Natural killer cell (primary cell): ENCODE results near the gene ZNF830. TPM values are rescaled to one million over a fixed set of nuclear protein-coding genes. Genes with fewer than 3 reads are reported as not detected.

ENCODE experiments used
- ATAC-seq, 3 donors: fragments of 150-1000 bp in 2 of 3; fragments of 200-7000 bp in 1 of 3; cut with Tn5 transposase; 1 replicate in 1 of 3; 2 replicates in 2 of 3; pipeline ENCODE4 v1.10.0; 2021; ENCODE audit warnings: mild to moderate bottlenecking in 2 of 3, moderate library complexity in 2 of 3
- DNase-seq, 2 donors: peaks; one replicate each; pipeline versions ENCODE4 v3.0.0 to v3.0.0-alpha.2; 2013 to 2021; ENCODE audit warnings: mixed read lengths in 1 of 2
- H3K27ac ChIP-seq: one replicate; pipeline ENCODE4 v1.5.1; 2013; ENCODE audit warnings: mild to moderate bottlenecking, low read length
- H3K27me3 ChIP-seq: one replicate; pipeline ENCODE4 v1.6.1; 2013; ENCODE audit warnings: low read length; ENCODE audit not compliant: control insufficient read depth, insufficient read depth
- H3K36me3 ChIP-seq: one replicate; pipeline ENCODE4 v1.6.1; 2013; ENCODE audit warnings: low read length; ENCODE audit not compliant: control insufficient read depth, insufficient read depth
- H3K4me1 ChIP-seq: one replicate; pipeline ENCODE4 v1.6.1; 2013; ENCODE audit warnings: low read length; ENCODE audit not compliant: control insufficient read depth, insufficient read depth
- H3K4me3 ChIP-seq: one replicate; pipeline ENCODE4 v1.5.1; 2013; ENCODE audit warnings: low read length
- H3K9me3 ChIP-seq: one replicate; pipeline ENCODE4 v1.6.1; 2013; ENCODE audit warnings: low read length; ENCODE audit not compliant: control insufficient read depth, insufficient read depth
- H3K27ac Mint-ChIP-seq, 2 donors: one replicate each; pipeline ENCODE4 v1.8.0; 2022; ENCODE audit warnings: mild to moderate bottlenecking in 2 of 2, mixed read lengths in 2 of 2, moderate library complexity in 1 of 2
- H3K27me3 Mint-ChIP-seq, 2 donors: one replicate each; pipeline ENCODE4 v1.8.0; 2022; ENCODE audit warnings: low read depth in 2 of 2, mixed read lengths in 2 of 2
- H3K36me3 Mint-ChIP-seq: one replicate; pipeline ENCODE4 v1.8.0; 2022; ENCODE audit warnings: mixed read lengths
- H3K4me1 Mint-ChIP-seq, 2 donors: one replicate each; pipeline ENCODE4 v1.8.0; 2022; ENCODE audit warnings: mixed read lengths in 2 of 2
- H3K4me3 Mint-ChIP-seq: one replicate; pipeline ENCODE4 v1.8.0; 2022; ENCODE audit warnings: mild to moderate bottlenecking, moderate library complexity, mixed read lengths
- H3K9me3 Mint-ChIP-seq, 2 donors: one replicate each; pipeline ENCODE4 v1.8.0; 2022; ENCODE audit warnings: mixed read lengths in 2 of 2
- WGBS: methylation state at CpG from one replicate; pipeline ENCODE4 v1.1.7; 2013; ENCODE audit warnings: missing lambda C conversion rate; ENCODE audit not compliant: insufficient coverage; 5-methylcytosine and 5-hydroxymethylcytosine counted together
- intact Hi-C: fragments of 100-400 bp; cut with micrococcal nuclease; formaldehyde crosslinking; loops from one replicate; pipeline ENCODE4 v1.14.2; 2022
- total RNA-seq, 4 donors: library from RNA; stranded (reverse); fragments of 120-200 nt in 1 of 4; gene quantifications; one replicate each; pipeline versions ENCODE4 v1.2.3 to v1.2.4, GENCODE V29; 2013 to 2022
- TF ChIP-seq, protein P1 (sequence below): fragments of 200-600 bp; IDR thresholded peaks from one replicate; pipeline ENCODE4 v1.8.0; 2022; ENCODE audit warnings: antibody characterized with exemption

ZNF830 gene
- total RNA-seq, 3 donors from 2014 or later (not counting 1 experiment from before 2014, with no cell fraction given): 33.2 to 44.4 (median 34.3) TPM

DNA sequence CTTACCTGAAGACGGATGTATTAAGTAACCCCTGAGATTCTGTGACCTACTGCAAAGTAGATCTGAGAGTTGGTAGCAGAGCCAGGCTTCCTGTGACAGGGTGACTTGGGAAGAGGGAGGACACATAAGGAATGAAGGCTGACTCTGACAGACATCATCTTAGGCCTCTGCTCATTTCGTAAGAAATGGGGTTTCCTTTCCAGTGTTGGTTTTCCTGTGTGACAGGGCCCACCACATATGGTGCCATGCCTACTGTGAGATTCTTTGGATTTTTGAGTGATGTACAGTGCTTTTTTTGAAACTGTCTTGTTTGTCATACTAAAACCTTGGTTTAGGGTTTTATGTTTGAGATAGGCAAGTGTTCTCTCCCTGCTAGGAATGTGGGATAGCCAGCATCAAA, 31.7 kb downstream of the ZNF830 start:
- Histone ChIP-seq H3K9me3 (no peaks in the 10 kb centered on the region), H3K4me1 (peaks cover 26% of the 10 kb centered on the region), H3K36me3 (peaks cover 61% of the 10 kb centered on the region), H3K27me3 (no peaks in the 10 kb centered on the region), H3K27ac (no peak overlapping the region), H3K4me3 (no peak overlapping the region)
- no peaks in the 10 kb centered on the region for H3K27me3 Mint-ChIP-seq
- 59% methylated on average over 2 of the region's 2 CpGs for WGBS
- no peak overlapping the region for H3K4me3 Mint-ChIP-seq
- TF ChIP-seq, protein P1, sequence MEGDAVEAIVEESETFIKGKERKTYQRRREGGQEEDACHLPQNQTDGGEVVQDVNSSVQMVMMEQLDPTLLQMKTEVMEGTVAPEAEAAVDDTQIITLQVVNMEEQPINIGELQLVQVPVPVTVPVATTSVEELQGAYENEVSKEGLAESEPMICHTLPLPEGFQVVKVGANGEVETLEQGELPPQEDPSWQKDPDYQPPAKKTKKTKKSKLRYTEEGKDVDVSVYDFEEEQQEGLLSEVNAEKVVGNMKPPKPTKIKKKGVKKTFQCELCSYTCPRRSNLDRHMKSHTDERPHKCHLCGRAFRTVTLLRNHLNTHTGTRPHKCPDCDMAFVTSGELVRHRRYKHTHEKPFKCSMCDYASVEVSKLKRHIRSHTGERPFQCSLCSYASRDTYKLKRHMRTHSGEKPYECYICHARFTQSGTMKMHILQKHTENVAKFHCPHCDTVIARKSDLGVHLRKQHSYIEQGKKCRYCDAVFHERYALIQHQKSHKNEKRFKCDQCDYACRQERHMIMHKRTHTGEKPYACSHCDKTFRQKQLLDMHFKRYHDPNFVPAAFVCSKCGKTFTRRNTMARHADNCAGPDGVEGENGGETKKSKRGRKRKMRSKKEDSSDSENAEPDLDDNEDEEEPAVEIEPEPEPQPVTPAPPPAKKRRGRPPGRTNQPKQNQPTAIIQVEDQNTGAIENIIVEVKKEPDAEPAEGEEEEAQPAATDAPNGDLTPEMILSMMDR: no peak
- H3K4me1 Mint-ChIP-seq: peaks cover 10 to 18% of the 10 kb centered on the region in 2 donors
- no peaks in the 10 kb centered on the region for H3K9me3 Mint-ChIP-seq
- H3K27ac Mint-ChIP-seq: peak overlapping the region in 1 of 2 donors; percentile 69
- ATAC-seq: no peak
- intact Hi-C loops: no loop called here
- no peak for DNase-seq
- no peaks in the 10 kb centered on the region for H3K36me3 Mint-ChIP-seq

DNA sequence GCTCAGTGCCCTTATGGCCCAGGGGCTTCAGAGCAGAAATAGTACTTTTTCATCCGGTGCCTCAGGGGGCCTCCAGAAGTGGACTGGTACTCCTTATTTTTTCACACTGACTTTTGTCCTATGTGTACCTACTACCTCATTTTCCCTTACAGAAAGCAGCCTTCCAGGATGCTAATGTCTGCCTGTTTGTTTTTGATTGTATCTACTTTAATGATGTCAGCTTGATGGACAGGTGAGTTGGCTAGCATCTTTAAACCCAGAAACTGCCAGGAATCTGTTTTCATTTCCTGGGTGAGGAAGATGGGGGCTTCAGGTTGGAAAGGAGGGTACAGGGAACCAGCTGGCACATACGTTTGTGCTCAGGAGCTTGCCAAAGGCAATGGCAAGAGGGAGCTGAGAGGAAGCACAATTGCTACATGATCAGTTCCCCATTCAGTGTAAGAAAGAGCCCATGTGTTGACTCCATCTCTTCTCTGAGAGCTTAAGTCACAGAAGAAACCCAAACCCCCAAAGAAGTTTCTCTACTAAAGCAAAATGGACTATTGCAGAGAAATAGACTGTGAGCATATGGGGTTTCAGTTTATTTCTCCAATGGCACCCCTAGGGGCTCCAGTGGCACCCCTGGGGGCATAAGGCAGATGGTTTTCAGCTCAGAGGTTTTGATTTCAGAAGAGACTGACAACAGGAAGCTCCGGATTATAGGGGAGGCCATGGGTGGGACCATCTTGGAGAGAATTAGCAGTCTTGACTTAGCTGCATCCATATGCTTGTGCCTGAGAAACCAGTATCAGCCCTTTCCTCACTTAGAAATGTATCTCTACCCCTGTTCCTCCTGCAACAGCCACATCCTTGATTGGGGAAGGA, 35.3 kb downstream of the ZNF830 start:
- ATAC-seq: no peak
- Mint-ChIP-seq H3K4me1 (peaks cover 15 to 23% of the 10 kb centered on the region in 2 donors), H3K36me3 (no peaks in the 10 kb centered on the region), H3K4me3 (no peak overlapping the region), H3K27ac (no peak overlapping the region), H3K9me3 (no peaks in the 10 kb centered on the region), H3K27me3 (no peaks in the 10 kb centered on the region)
- no peak for DNase-seq
- no peaks in the 10 kb centered on the region for H3K9me3 ChIP-seq
- no peak overlapping the region for H3K4me3 ChIP-seq
- 86% methylated on average over 3 of the region's 3 CpGs for WGBS
- peaks cover 49% of the 10 kb centered on the region for H3K36me3 ChIP-seq
- intact Hi-C loops: no loop called here
- TF ChIP-seq, protein P1: no peak
- no peaks in the 10 kb centered on the region for H3K27me3 ChIP-seq
- H3K27ac ChIP-seq: no peak overlapping the region
- peaks cover 23% of the 10 kb centered on the region for H3K4me1 ChIP-seq

DNA sequence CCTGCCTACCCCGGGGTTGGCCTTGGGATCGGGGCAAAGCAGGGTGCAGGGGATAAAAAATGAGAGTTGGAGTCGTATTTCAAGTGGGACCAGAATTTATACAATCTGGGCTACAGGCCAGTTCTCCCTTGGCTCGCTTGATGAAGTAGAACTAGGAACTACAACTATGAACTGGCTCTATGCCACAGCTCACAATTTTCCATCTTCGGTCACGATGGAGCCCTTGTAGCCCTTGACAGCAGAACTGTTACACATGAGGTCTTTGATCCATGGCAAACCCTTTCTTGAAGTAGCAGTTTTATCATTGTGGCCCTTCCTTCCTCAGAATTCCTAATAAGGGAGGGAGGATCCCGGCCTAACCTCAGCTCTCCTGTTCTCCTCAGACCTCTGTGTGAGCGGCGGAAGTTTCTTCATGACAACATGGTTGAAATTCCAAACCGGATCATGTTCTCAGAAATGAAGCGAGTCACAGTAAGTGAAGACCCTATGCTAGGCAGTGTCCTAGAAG, 36.1 kb downstream of the ZNF830 start:
- Mint-ChIP-seq H3K4me1 (peaks cover 14 to 16% of the 10 kb centered on the region in 2 donors), H3K9me3 (no peaks in the 10 kb centered on the region), H3K4me3 (no peak overlapping the region), H3K27me3 (no peaks in the 10 kb centered on the region), H3K36me3 (no peaks in the 10 kb centered on the region), H3K27ac (no peak overlapping the region)
- intact Hi-C loops: no loop called here
- no peaks in the 10 kb centered on the region for H3K27me3 ChIP-seq
- 90% methylated on average over 11 of the region's 11 CpGs for WGBS
- TF ChIP-seq, protein P1: no peak
- peaks cover 47% of the 10 kb centered on the region for H3K36me3 ChIP-seq
- no peaks in the 10 kb centered on the region for H3K9me3 ChIP-seq
- DNase-seq (no peak), ATAC-seq (no peak)
- H3K4me1 ChIP-seq: peaks cover 15% of the 10 kb centered on the region
- no peak overlapping the region for H3K4me3 ChIP-seq
- H3K27ac ChIP-seq: no peak overlapping the region
